Fibroblast of lung (primary cell): ENCODE results near the gene GALNT17. TPM values are rescaled to one million over a fixed set of nuclear protein-coding genes. Genes with fewer than 3 reads are reported as not detected.

Source experiments
- DNase-seq, 2 donors: peaks; one replicate each; pipeline versions ENCODE4 v3.0.0 to v3.0.0-alpha.2; 2010; ENCODE audit warnings: low read depth in 2 of 2
- H2AFZ ChIP-seq: 2 replicates; pipeline ENCODE4 v1.5.1; 2012; ENCODE audit warnings: low read length, control low read depth, inconsistent platforms
- H3K27ac ChIP-seq: 2 replicates; pipeline ENCODE4 v1.5.1; 2011; ENCODE audit warnings: low read length, control low read depth; ENCODE audit not compliant: insufficient read depth
- H3K27me3 ChIP-seq: 2 replicates; pipeline ENCODE4 v1.5.1; 2011; ENCODE audit warnings: mild to moderate bottlenecking, low read length; ENCODE audit not compliant: control insufficient read depth, insufficient read depth
- H3K36me3 ChIP-seq: 2 replicates; pipeline ENCODE4 v1.5.1; 2011; ENCODE audit warnings: low read length; ENCODE audit not compliant: control insufficient read depth, insufficient read depth
- H3K4me1 ChIP-seq: 2 replicates; pipeline ENCODE4 v1.5.1; 2011; ENCODE audit warnings: low read length; ENCODE audit not compliant: control insufficient read depth, insufficient read depth; ENCODE audit errors: extremely low read depth
- H3K4me2 ChIP-seq: 2 replicates; pipeline ENCODE4 v1.5.1; 2011; ENCODE audit warnings: low read length, control low read depth; ENCODE audit not compliant: insufficient read depth; ENCODE audit errors: extremely low read depth
- H3K4me3 ChIP-seq, 4 experiments: fragments of 200-600 bp in 1 of 4; sonication (generic) in 1 of 4; replicated peaks in 1 of 4; 2 replicates each; pipeline ENCODE4 v1.5.1; 2011 to 2016; ENCODE audit warnings: low read length in 4 of 4, low read depth in 3 of 4, mild to moderate bottlenecking in 3 of 4, control low read depth in 2 of 4, inconsistent platforms in 1 of 4, mixed read lengths in 1 of 4; ENCODE audit not compliant: insufficient read depth in 1 of 4; ENCODE audit errors: control extremely low read depth in 1 of 4
- H3K79me2 ChIP-seq: 2 replicates; pipeline ENCODE4 v1.5.1; 2012; ENCODE audit warnings: mild to moderate bottlenecking, low read length, inconsistent platforms; ENCODE audit not compliant: control insufficient read depth, insufficient read depth
- H3K9ac ChIP-seq: 2 replicates; pipeline ENCODE4 v1.5.1; 2011; ENCODE audit warnings: mild to moderate bottlenecking, low read length, control low read depth; ENCODE audit not compliant: insufficient read depth
- H3K9me3 ChIP-seq: 2 replicates; pipeline ENCODE4 v1.5.1; 2012; ENCODE audit warnings: low read depth, low read length; ENCODE audit not compliant: control insufficient read depth, insufficient read depth
- H4K20me1 ChIP-seq: 2 replicates; pipeline ENCODE4 v1.5.1; 2011; ENCODE audit warnings: low read length; ENCODE audit not compliant: control insufficient read depth, insufficient read depth; ENCODE audit errors: extremely low read depth
- CTCF ChIP-seq, 2 donors: IDR thresholded peaks in 1 of 2; conservative IDR thresholded peaks in 1 of 2; 1 replicate in 1 of 2; 2 replicates in 1 of 2; pipeline ENCODE4 v1.5.1; 2011 to 2012; ENCODE audit warnings: low read length in 2 of 2, control low read depth in 1 of 2, inconsistent platforms in 1 of 2, low read depth in 1 of 2, mild to moderate bottlenecking in 1 of 2
- EZH2 ChIP-seq: IDR thresholded peaks from 2 replicates; pipeline ENCODE4 v1.5.1; 2012; ENCODE audit warnings: low read length, control low read depth, mild to moderate bottlenecking; ENCODE audit errors: missing control alignments
- polyA plus RNA-seq, 2 donors: library from polyadenylated mRNA; depleted of rRNA in 1 of 2; stranded (reverse) in 1 of 2; unstranded in 1 of 2; fragments of >200 nt; gene quantifications; 2 replicates each; pipeline ENCODE4 v1.2.1, GENCODE V29; 2011 to 2012; ENCODE audit warnings: missing spikeins in 1 of 2
- total RNA-seq: library from RNA; depleted of rRNA; stranded (reverse); fragments of >200 nt; gene quantifications from 2 replicates; pipeline ENCODE4 v1.2.1, GENCODE V29; 2014

Gene GALNT17
- total and polyA plus RNA-seq, 2 donors (not counting 1 experiment from before 2014, with no cell fraction given) = under 0.01 TPM; not detected in 1

- TF ChIP-seq CTCF (conservative IDR thresholded peaks at IDR 0.05 in 1 of 2, IDR thresholded peaks at IDR 0.05 in 1 of 2; ENCODE audit: low read depth in 1 of 2, low read length in 2 of 2) = no peak
- TF ChIP-seq EZH2 = no peak
- Histone ChIP-seq H3K4me1 (no peaks in the 10 kb centered on the region), H3K36me3 (no peaks in the 10 kb centered on the region), H2AFZ (no peak overlapping the region), H3K27me3 (no peaks in the 10 kb centered on the region), H4K20me1 (no peaks in the 10 kb centered on the region), H3K79me2 (no peaks in the 10 kb centered on the region), H3K4me3 (no peak overlapping the region), H3K4me2 (no peak overlapping the region), H3K27ac (no peak overlapping the region), H3K9ac (no peak overlapping the region), H3K9me3 (no peaks in the 10 kb centered on the region)
- peak in 1 of 2 donors; percentile 93 for DNase-seq
Observed at GRCh38 chr7:71308096-71308495, 176.2 kb downstream of the GALNT17 start.

- TF ChIP-seq CTCF (conservative IDR thresholded peaks at IDR 0.05 in 1 of 2, IDR thresholded peaks at IDR 0.05 in 1 of 2; ENCODE audit: low read depth in 1 of 2, low read length in 2 of 2) (no peak), EZH2 (no peak)
- H3K4me2 ChIP-seq = no peak overlapping the region
Observed at GRCh38 chr7:71311576-71311975, 179.6 kb downstream of the GALNT17 start.

DNA sequence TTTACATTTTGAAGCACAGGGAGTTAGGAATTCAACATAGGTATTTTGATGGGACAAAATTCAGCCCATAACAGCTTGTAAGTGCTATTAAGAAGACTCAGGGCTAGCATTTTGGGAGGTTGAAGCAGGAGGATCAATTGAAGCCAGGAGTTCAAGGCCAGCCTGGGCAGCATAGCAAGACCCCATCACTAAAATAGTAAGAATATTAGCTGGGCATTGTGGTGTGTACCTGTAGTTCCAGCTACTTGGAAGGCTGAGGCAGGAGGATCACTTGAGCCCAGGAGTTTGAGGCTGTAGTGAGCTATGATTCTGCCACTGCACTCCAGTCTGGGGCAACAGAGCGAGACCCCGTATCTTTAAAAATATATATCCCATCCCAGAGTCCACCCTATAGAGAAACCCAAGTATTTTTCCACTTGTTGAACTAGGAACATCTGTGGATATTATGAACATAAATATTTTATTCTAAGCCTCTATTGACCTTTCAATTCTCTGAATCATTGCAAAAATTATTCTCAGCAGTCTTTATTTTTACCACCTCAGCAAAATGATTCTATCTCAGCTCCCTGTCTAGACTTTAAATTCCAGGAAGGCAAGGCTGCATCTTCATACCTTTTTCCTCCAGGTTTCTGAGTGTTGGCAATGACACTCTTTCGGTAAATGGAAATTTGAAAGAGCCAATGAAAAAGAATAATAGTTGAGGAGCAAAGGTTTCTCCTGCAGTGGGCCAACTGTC lies 181.0 kb downstream of the GALNT17 start:
- no peak overlapping the region for H3K4me3 ChIP-seq
- H3K36me3 ChIP-seq = no peaks in the 10 kb centered on the region
- no peak overlapping the region for H3K4me2 ChIP-seq
- H3K27ac ChIP-seq = no peak overlapping the region
- no peak for TF ChIP-seq CTCF (conservative IDR thresholded peaks at IDR 0.05 in 1 of 2, IDR thresholded peaks at IDR 0.05 in 1 of 2; ENCODE audit: low read depth in 1 of 2, low read length in 2 of 2)
- no peak for TF ChIP-seq EZH2
- H3K4me1 ChIP-seq = no peaks in the 10 kb centered on the region
- no peaks in the 10 kb centered on the region for H3K9me3 ChIP-seq
- no peak overlapping the region for H3K9ac ChIP-seq
- H4K20me1 ChIP-seq = no peaks in the 10 kb centered on the region
- H2AFZ ChIP-seq = no peak overlapping the region
- H3K27me3 ChIP-seq = no peaks in the 10 kb centered on the region
- DNase-seq = no peak
- H3K79me2 ChIP-seq = no peaks in the 10 kb centered on the region

More at GRCh38 chr7:71311576-71311975, 179.6 kb downstream of the GALNT17 start:
- Histone ChIP-seq H3K4me3 (no peak overlapping the region), H3K9ac (no peak overlapping the region), H3K4me1 (no peaks in the 10 kb centered on the region), H3K9me3 (no peaks in the 10 kb centered on the region), H2AFZ (no peak overlapping the region), H3K79me2 (no peaks in the 10 kb centered on the region), H3K36me3 (no peaks in the 10 kb centered on the region), H3K27me3 (no peaks in the 10 kb centered on the region), H3K27ac (no peak overlapping the region), H4K20me1 (no peaks in the 10 kb centered on the region)
- no peak for DNase-seq
